GM12872 (cell line): ENCODE measurements around the gene UBASH3B.

ENCODE experiments used
- TF ChIP-seq, protein P1 (sequence below): IDR thresholded peaks from 3 replicates; pipeline ENCODE4 v1.5.1; 2011; ENCODE audit warnings: low read depth, mild to moderate bottlenecking, low read length, moderate library complexity; ENCODE audit not compliant: insufficient read depth

The UBASH3B gene

DNA sequence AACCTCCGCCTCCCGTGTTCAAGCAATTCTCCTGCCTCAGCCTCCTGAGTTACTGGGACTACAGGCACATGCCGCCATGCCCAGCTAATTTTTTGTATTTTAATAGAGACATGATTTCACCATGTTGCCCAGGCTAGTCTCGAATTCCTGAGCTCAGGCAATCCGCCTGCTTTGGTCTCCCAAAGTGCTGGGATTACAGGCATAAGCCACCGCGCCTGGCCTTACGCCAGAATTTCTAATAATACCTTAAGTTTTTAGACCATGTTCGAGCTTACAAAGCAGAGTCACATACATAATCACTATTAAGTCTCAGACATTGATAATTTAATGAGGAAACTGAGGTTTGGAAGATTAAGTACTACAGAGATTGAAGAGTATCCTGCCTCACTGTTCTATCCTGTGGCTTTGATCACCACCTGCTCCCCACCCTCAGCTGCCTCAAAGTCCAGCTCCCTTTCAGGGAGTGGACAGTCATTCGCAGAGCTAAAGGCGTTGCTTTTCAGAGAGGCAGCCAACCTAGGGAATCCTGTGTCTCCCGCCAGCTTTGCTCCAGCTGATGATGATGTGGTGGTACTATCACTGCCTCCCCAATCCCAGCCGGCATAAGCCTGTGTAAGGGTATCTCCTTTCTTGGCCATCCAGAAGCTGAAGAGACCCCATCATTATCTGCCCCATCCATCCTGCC, 7.7 kb downstream of the UBASH3B start:
- TF ChIP-seq, protein P1, sequence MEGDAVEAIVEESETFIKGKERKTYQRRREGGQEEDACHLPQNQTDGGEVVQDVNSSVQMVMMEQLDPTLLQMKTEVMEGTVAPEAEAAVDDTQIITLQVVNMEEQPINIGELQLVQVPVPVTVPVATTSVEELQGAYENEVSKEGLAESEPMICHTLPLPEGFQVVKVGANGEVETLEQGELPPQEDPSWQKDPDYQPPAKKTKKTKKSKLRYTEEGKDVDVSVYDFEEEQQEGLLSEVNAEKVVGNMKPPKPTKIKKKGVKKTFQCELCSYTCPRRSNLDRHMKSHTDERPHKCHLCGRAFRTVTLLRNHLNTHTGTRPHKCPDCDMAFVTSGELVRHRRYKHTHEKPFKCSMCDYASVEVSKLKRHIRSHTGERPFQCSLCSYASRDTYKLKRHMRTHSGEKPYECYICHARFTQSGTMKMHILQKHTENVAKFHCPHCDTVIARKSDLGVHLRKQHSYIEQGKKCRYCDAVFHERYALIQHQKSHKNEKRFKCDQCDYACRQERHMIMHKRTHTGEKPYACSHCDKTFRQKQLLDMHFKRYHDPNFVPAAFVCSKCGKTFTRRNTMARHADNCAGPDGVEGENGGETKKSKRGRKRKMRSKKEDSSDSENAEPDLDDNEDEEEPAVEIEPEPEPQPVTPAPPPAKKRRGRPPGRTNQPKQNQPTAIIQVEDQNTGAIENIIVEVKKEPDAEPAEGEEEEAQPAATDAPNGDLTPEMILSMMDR: no peak

DNA sequence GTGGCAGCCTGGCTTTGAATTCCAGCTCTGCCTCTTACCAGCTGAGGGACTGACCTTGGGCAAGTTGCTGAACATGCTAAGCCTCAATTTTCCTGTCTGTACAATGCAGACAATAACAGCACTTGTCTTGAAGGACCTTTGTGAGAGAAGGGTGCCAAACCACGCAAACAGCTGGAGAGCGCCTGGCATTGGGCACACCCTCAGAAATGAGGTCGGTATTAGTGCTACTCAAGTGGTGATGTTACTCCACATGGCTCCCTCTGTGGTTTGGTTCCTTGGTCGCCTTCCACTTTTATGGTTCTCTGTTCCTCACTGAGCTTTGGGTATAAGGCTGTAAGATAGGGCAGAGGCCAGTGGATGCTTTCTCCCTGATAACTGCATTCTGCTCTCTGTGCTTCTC, 8.2 kb downstream of the UBASH3B start:
- TF ChIP-seq, protein P1: no peak

DNA sequence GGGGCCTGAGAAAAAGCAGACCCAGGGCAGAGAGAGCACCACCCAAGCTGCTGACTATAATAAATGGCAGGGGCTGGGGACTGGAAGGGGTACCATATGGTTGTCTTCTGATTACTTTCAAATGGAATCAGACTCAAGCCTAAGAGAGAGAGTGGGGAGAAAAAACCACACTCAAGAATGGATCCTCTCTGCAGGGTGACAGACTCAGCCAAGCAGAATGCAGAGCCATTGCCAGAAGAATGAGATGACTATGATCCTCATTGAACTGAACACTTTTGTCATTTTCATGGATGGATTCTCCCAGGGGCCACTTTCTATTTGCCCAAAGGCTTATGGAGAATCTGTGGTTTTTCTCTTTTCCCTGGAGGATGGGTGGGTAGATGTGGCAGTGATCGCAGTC, 8.7 kb downstream of the UBASH3B start:
- TF ChIP-seq, protein P1: no peak

DNA sequence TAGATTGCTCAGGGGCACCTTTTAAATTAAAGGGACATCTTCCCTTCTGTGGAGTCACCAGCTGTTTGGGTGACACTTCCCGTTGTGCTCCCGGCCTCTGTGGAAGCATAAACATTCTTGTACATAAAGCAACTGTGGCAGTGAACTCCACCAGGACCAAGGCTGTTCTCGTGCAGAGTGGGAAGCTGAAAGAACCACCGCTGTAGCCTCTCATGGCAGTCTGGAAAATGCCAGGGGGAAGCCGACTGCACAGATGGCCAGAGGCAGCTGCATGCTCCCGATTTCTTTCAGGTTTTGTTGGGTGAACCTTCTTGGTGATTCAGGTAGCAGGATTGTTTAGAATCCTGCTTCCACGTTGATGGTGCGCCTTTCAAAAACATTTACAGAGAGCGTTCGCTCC, 10.3 kb downstream of the UBASH3B start:
- TF ChIP-seq, protein P1: no peak

DNA sequence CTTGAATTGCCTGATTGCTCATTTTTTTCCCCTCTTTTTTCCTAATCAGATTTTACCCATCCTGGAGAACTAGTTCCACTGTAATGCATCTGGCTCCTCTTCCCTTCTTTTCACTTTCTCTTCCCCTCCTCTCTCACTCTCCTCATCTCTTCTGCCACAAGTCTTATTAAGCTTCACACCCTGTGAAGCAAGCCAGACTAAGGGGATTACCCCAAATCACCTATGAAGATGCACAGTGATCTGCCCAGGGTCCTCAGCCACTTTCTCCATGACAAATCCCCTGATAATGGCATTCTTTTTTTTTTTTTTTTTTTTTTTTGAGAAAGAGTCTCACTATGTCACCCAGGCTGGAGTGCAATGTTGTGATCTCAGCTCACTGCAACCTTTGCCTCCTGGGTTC, 11.2 kb downstream of the UBASH3B start:
- TF ChIP-seq, protein P1: no peak

DNA sequence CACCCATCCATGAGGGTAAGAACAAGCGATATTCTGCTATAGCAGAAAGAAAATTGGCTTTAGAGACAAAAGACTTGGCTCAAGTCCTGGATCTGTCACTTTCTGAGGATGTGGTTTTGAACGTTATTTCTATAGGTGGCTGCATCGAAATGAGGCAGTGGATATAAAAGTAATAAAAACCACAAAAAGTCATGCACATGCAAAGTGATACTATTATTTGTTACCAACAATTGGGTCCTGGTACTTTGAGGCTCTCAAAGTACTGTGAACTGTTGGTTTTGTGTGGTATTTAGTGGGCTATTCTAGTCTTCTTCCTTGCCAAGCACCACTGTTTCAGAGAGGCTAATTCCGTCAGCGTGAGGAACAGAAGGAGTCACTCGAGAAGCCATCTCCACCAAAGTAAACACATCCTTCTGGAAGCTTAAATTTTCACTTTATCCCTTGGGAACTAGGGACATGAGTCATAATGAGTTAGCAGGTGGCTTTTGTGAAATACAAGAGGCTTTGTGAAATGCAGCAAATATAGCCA, 13.1 kb downstream of the UBASH3B start:
- TF ChIP-seq, protein P1: no peak

DNA sequence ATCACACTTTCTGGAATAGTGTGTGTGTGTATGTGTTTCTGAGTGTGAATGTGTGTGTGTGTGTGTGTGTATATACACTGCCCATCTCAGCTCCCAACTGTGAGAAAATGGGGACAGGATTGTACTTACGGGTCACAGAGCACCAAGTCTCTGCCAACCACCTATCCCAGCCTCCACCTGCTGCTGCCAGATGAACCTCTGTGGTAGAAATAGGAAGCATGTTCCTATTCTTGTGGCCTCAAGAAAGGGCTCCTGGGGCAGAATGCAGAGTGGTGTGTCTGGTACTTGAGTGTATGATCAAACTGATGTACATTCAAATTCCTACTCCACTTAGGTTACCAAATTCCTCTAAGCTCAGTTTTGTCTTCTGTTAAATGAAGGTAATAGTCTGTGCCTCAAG, 14.6 kb downstream of the UBASH3B start:
- TF ChIP-seq, protein P1: no peak
